Neutrophil (primary cell): ENCODE data around the gene EML3.
"Not testable (repeated sequence)": the region's sequence is repeated elsewhere in the genome, so short reads cannot be mapped to it uniquely, and the experiment has no call there.

Experiments used
- H3K27ac ChIP-seq: fragments of 200-600 bp; sonication (generic); 2 replicates; pipeline ENCODE4 v1.5.1; 2016; ENCODE audit warnings: mild to moderate bottlenecking, moderate library complexity
- H3K27me3 ChIP-seq: fragments of 200-600 bp; sonication (generic); 2 replicates; pipeline ENCODE4 v1.6.0; 2016; ENCODE audit warnings: mild to moderate bottlenecking
- H3K36me3 ChIP-seq: fragments of 200-600 bp; sonication (generic); 2 replicates; pipeline ENCODE4 v1.5.1; 2017
- H3K4me1 ChIP-seq, 2 experiments: fragments of 200-600 bp in 1 of 2; sonication (generic) in 1 of 2; 1 replicate in 1 of 2; 2 replicates in 1 of 2; pipeline versions ENCODE4 v1.5.1 to v1.6.1; 2013 to 2016; ENCODE audit warnings: low read depth in 1 of 2, low read length in 1 of 2, mild to moderate bottlenecking in 1 of 2, moderate library complexity in 1 of 2; ENCODE audit not compliant: control insufficient read depth in 1 of 2, insufficient read depth in 1 of 2
- H3K4me3 ChIP-seq, 2 experiments: fragments of 200-600 bp in 1 of 2; sonication (generic) in 1 of 2; 1 replicate in 1 of 2; 2 replicates in 1 of 2; pipeline ENCODE4 v1.5.1; 2013 to 2016; ENCODE audit warnings: low read depth in 1 of 2, low read length in 1 of 2, mild to moderate bottlenecking in 1 of 2, moderate library complexity in 1 of 2
- H3K9me3 ChIP-seq: fragments of 200-600 bp; sonication (generic); 2 replicates; pipeline ENCODE4 v1.5.1; 2016
- TF ChIP-seq, protein P1 (sequence below): fragments of 200-600 bp; sonication (generic); IDR thresholded peaks from 2 replicates; pipeline ENCODE4 v1.5.1; 2016; ENCODE audit warnings: antibody characterized with exemption

Gene EML3

DNA sequence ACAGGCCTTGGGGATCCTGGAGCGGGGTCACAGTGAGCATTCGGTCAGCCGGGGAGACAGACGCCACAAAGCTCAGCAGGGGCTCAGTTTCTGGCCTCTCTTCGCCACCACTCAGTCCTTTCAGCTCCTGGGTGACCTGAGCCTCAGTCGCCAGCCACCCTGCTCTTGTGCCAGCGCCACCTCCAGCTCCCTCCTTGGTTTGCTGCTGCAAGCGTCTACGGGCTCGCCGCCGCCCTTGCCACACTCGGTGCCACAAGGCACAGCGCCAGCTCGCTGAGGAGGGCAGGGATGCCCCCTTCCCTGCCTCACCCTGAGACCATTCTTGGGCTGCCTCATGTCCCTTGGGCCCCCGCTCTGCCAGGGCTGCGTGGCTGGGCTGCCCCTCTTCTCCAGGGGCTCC, 37.4 kb downstream of the EML3 start:
- Histone ChIP-seq H3K9me3 (no peaks in the 10 kb centered on the region), H3K36me3 (peaks cover 41% of the 10 kb centered on the region), H3K27ac (peak overlapping the region; percentile 81), H3K27me3 (no peaks in the 10 kb centered on the region), H3K4me3 (peak overlapping the region; percentile 95 to 98), H3K4me1 (peaks cover 37% of the 10 kb centered on the region in 2 experiments)
- TF ChIP-seq, protein P1, sequence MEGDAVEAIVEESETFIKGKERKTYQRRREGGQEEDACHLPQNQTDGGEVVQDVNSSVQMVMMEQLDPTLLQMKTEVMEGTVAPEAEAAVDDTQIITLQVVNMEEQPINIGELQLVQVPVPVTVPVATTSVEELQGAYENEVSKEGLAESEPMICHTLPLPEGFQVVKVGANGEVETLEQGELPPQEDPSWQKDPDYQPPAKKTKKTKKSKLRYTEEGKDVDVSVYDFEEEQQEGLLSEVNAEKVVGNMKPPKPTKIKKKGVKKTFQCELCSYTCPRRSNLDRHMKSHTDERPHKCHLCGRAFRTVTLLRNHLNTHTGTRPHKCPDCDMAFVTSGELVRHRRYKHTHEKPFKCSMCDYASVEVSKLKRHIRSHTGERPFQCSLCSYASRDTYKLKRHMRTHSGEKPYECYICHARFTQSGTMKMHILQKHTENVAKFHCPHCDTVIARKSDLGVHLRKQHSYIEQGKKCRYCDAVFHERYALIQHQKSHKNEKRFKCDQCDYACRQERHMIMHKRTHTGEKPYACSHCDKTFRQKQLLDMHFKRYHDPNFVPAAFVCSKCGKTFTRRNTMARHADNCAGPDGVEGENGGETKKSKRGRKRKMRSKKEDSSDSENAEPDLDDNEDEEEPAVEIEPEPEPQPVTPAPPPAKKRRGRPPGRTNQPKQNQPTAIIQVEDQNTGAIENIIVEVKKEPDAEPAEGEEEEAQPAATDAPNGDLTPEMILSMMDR: no peak

DNA sequence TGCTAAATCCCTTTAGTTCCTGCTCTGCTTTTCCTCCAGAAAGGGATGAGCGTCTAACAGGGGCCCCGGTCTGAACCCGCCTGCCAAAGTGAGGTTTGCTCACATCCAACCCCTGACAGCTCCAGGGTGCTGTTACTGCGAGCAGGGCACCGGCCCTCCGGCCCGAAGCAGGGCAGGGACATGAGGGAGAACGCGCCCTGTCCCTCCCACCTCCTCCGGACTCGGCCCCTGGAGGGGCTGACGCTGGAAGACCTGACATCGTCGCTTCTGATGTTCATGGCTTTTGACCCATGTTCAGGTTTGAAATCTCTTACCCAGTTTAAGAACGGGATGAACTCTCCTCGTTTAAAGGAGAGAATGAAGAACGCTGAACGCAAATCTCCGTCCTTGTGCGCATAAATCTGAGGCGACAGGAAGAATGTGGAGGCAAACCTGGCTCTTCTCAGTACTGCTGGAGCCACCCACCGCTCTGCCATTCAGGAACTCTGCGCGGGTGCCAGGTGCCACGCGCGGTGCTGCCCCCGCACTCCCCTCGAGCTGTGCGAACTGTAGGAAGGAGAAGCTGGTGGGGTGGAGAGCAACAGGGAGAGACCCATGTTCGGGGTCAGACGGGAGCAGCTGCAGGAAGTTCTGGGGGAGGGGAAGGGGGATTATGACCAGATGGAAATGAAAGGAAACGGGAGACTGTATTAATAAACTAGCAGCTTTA, 38.1 kb downstream of the EML3 start:
- Histone ChIP-seq H3K27ac (peak overlapping the region; percentile 81), H3K4me3 (peak overlapping the region; percentile 95 to 98), H3K9me3 (no peaks in the 10 kb centered on the region), H3K36me3 (peaks cover 42% of the 10 kb centered on the region), H3K4me1 (peaks cover 37% of the 10 kb centered on the region in 2 experiments), H3K27me3 (no peaks in the 10 kb centered on the region)
- TF ChIP-seq, protein P1: no peak

DNA sequence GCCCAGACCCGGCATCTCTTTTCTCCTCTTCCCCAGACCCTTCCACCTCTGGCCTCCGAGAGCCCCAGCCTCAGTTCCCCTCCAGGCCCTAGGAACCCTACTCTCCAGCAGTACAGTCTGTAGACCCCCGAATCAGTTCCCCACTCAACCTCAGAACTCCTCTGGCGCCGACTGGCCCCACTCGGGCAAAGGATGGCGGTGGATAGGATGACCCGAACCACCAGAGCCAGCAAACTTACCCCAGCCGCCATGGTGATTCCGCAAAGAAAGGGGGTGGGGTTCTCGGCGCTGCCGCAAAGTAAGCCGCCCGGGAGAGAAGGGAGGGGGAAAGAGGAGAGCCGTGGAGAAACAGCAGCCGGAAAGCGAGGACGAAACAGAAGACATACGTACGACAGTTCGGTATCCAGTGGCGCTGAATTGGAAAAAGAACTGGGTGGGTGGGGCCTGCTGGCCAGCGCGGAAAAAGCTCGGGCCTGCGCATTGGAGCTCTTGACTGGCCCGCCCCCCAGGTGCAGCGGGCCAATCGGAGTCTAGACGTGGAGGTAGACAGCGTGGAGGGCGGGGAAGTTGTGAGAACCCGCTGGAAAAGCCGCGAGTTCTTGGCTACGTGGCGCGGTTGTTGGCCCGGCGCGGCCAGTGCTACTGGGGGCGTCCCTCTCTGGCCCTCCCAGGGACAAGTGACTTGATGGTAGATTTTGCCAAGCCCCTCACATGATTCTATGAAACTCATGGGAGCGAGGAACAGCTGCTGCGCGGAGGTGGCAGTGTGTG, 38.8 kb downstream of the EML3 start, which contains the start of gene EEF1G:
TSS of gene EEF1G (minus strand) at position 300 of the 771 bp plus-strand sequence. CDS start at position 251, 49 bp downstream.
- peaks cover 49% of the 10 kb centered on the region for H3K36me3 ChIP-seq
- H3K27ac ChIP-seq: peak within 1 kb of the TSS; percentile 81
- peaks cover 37% of the 10 kb centered on the region in 2 experiments for H3K4me1 ChIP-seq
- no peaks in the 10 kb centered on the region for H3K9me3 ChIP-seq
- TF ChIP-seq, protein P1: peak; percentile 47
- no peaks in the 10 kb centered on the region for H3K27me3 ChIP-seq
- H3K4me3 ChIP-seq: peak within 1 kb of the TSS; percentile 95 to 98

DNA sequence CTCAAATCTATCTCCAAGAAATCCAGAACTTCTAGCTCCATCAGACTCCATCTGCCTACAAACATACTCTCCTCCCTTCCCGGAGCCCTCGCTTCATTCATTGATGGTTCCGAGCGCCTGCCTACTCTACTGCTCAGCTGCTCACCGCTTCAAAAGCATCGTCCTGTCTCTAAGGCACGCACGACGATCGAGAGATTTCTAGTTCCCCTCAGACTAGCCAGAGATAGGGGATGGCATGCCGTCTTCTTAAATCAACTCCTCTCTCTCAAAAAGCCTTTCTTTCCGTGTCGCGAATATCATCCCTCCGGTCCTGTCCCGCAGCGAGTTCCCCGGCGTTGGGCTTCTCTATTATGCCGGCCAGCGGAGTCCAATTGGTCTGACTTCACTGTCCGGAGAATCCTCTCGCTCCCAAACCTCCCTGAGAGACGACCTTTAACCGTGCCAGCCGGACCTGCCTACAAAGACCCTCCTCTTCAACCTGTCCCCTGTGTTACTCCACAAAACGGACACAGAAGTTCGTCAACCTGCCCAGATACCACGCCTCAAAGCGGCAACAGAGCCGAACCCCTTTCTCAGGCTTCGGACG, 39.5 kb downstream of the EML3 start:
- Histone ChIP-seq H3K4me3 (peak overlapping the region; percentile 95 to 98), H3K4me1 (peaks cover 37% of the 10 kb centered on the region in 2 experiments), H3K27ac (peak overlapping the region; percentile 81), H3K36me3 (peaks cover 47% of the 10 kb centered on the region), H3K27me3 (no peaks in the 10 kb centered on the region), H3K9me3 (no peaks in the 10 kb centered on the region)
- TF ChIP-seq, protein P1: no peak

DNA sequence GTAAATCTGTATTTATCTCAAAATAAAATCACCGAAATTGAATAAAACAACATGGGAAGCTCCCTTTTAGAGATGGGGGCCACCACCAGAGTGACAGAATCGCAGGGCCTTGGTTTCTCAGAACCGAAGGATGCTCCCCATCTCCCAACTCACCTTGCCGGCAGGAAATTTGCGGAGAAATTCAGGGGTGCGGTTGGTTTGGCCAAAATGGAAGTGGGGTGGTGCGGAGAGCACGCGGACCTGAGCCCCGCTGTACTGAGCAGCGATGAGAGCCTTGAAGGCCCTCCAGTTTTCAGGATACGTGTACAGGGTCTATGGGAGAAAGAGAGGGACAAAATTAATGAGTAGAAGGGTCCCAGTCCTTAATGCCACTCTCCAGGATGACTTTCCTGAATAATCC, 40.1 kb downstream of the EML3 start:
- H3K4me3 ChIP-seq: peak overlapping the region in 1 of 2 experiments; percentile 98
- H3K27ac ChIP-seq: no peak overlapping the region
- no peaks in the 10 kb centered on the region for H3K9me3 ChIP-seq
- peaks cover 34 to 35% of the 10 kb centered on the region in 2 experiments for H3K4me1 ChIP-seq
- H3K27me3 ChIP-seq: no peaks in the 10 kb centered on the region
- TF ChIP-seq, protein P1: no peak
- peaks cover 47% of the 10 kb centered on the region for H3K36me3 ChIP-seq

DNA sequence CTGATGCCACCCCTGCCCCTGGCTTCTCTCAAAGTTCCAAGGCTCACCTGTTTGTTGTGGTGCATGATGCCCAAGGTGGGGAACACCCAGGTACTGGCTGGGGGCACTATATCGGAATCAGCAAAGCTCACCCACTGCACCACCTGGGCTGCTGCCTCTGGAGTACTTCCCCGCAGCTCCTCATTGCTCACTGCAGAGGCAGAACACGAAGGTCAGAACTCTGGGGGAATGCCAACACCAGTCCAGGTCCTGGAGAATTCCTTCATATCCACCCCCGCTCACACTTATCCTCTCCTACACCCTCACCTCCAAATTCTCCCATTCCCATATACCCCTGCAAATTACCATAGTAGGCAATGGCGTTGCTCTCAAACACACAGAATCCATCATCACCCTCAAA, 41.1 kb downstream of the EML3 start:
- H3K27ac ChIP-seq, H3K27me3 ChIP-seq, H3K4me3 ChIP-seq, H3K9me3 ChIP-seq: not testable (repeated sequence)
- Histone ChIP-seq H3K36me3 (peaks cover 50% of the 10 kb centered on the region), H3K4me1 (peaks cover 25 to 26% of the 10 kb centered on the region in 2 experiments)

DNA sequence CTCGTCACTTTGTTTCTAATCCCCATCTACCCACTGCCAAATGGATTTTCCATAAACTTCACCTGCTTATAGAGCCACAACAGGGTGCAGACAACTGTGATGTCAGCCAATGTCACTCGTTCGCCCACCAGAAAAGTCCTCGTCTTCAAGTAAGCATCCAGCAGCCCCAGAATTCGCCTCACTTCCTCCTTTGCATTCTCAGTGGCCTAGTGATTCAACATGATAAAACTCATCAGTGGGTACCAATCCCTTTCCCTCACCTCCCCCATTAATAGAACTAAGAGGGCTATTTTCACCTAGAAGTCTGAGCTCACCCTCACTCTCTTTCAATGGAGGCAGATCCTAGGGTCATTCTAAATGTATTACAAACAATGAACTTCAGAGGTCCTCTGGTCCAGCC, 41.7 kb downstream of the EML3 start:
- peaks cover 53% of the 10 kb centered on the region for H3K36me3 ChIP-seq
- H3K27me3 ChIP-seq, H3K27ac ChIP-seq, H3K4me3 ChIP-seq, H3K9me3 ChIP-seq: not testable (repeated sequence)
- peaks cover 24% of the 10 kb centered on the region in 2 experiments for H3K4me1 ChIP-seq
